Subcutaneous preadipocyte (primary cell): ENCODE data around the gene LMNB1. TPM values are rescaled to one million over a fixed set of nuclear protein-coding genes. Genes with fewer than 3 reads are reported as not detected.

Source experiments
- small RNA-seq: library from RNA; depleted of rRNA; stranded (forward); fragments of <200 nt; gene quantifications from one replicate; pipeline ENCODE3, GENCODE V24; 2012
- total RNA-seq: library from RNA; depleted of rRNA; stranded (reverse); fragments of >200 nt; gene quantifications from 2 replicates; pipeline ENCODE4 v1.2.3, GENCODE V29; 2012

LMNB1 gene
- 48.1 and 95.8 TPM in 2 replicates for total RNA-seq

GRCh38 chr5:126776499-126777256 is at the start of gene LMNB1:
Gene LMNB1 (plus strand): TSS chr5:126777136. CDS start chr5:126777509, 373 bp downstream.

Small RNAs within 50 kb of the gene (small RNA-seq; reads per million reads assigned to genes)
- gene RNU6-752P, result not detected

Other genes with a start within 250 kb of the LMNB1 start
- gene ALDH7A1, start 181.9 kb upstream of the LMNB1 start, total RNA-seq, result 25.4 and 28.3 TPM in 2 replicates
- 36.7 and 44.2 TPM in 2 replicates for gene PHAX, start 176.2 kb upstream of the LMNB1 start, total RNA-seq